Activated effector memory CD4-positive, alpha-beta T cell treated with anti-CD3 and anti-CD28 coated beads, Interleukin-2, amount 50 U/mL, for 16 hours (primary cell): ENCODE results near the gene AFAP1L1.

Experiments
- DNase-seq: peaks from one replicate; pipeline ENCODE4 v3.0.0-alpha.2; 2020

AFAP1L1 gene

GRCh38 chr5:149355688-149356087, 84.0 kb downstream of the AFAP1L1 start:
- no peak for DNase-seq

DNA sequence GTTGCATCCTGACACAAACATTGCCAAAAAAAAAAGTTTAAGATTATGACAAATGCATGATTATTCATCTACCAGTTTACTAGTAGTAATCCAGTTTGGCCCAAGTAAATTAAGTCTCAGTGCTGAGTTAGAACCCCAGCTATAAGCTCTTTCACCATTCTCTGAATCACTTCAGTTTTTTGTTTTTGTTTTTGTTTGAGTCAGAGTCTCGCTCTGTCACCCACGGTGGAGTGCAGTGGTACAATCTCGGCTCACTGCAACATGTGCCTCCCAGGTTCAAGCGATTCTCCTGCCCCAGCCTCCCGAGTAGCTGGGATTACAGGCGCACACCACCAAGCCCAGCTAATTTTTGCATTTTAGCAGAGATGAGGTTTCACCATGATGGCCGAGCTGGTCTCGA, 84.7 kb downstream of the AFAP1L1 start:
- no peak for DNase-seq

- peak; percentile 100 for DNase-seq
These were observed 86.0 kb downstream of the AFAP1L1 start, which contains the start of gene PCYOX1L for GRCh38 chr5:149357370-149358293. Gene PCYOX1L (plus strand): TSS chr5:149358046. CDS start chr5:149358069, 23 bp downstream.

GRCh38 chr5:149358294-149358651, 86.6 kb downstream of the AFAP1L1 start:
- DNase-seq, result peak; percentile 77

DNA sequence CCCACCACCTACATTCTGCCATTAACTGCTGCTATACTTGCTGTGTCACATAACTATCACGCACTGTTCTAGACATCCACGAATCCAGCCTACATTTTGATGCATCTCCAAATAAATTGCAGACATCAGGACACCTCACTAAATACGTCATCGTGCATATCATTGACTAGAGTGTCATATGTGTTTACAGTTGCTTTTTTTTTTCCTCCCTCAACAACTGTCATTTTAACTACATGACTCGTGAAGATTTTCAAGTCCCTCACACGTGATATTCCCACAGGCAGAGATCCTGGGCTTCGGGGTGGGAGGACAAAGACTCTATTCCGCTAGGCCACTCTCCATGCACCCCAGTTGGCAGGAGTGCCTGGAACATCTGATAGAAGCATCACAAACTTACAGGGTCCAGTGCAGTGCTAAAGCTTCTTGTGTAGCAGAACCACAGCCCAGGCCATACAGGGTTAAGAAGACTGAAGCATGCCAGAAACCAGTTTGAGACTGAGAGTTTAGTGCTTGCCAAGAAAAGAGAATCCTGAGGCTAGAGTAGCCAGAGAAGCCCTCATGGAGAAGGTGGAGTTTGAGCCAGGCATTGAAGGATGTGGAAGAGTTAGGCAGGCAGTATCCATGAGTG, 87.3 kb downstream of the AFAP1L1 start:
- DNase-seq, result no peak

DNA sequence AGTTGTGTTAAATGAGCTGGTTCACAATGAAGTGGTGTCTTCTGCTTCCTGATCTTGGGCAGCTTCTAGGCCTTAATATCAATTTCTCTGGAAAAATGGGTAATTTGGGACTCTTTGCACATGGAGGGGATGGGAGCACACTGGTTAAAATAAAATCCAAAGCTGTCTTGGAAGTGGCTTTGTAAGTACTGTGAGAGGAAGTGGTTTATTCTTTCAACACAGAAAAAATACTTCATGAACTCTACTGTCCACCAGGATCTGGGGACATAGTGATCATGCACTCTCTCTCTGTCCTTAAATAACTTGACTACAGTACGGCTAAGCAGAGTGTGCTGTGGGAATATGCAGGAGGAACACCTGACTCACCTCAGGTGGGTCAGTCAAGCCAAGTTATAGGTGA, 88.6 kb downstream of the AFAP1L1 start:
- DNase-seq, result no peak

GRCh38 chr5:149362541-149362940, 90.9 kb downstream of the AFAP1L1 start:
- no peak for DNase-seq

DNA sequence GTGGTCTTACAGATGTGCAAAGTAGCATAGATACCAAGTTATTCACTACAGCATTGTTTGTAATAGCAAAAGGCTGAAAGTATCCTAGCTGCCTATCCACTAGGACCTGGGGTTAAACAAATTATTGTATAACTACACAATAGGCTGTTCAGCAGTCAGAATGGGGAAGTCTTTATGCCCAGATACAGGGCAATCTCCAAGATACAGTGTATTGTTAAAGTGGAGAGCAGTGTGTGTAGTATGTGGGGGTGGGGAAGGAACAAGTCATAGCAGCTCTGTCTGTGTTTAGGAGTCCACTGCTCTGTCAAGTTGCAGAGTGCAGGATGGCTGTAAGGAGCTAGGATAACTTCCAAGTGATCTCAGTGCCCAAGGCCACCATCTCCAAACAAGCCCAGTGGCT, 91.7 kb downstream of the AFAP1L1 start:
- DNase-seq, result no peak

GRCh38 chr5:149363936-149364335, 92.3 kb downstream of the AFAP1L1 start:
- no peak for DNase-seq

DNA sequence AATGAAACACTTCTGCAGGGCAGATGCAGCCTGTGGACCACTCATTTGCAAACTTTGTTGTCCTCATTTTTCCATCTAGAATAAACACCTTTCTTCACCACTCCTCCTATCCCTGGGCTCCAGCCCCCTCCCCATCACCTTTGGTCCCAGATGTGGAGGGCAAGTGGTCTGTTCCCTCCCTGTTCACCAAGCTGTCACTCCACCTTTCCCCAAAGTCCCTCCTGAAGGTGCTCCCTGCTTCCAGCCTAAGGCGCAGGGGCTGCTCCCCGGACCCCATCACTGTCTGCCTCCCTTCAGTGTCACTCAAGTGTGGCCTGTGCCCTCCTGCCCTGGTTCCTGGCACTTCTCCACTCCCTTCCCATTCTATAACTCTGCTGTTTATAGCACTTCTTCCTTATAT, 93.1 kb downstream of the AFAP1L1 start:
- DNase-seq, result no peak

DNA sequence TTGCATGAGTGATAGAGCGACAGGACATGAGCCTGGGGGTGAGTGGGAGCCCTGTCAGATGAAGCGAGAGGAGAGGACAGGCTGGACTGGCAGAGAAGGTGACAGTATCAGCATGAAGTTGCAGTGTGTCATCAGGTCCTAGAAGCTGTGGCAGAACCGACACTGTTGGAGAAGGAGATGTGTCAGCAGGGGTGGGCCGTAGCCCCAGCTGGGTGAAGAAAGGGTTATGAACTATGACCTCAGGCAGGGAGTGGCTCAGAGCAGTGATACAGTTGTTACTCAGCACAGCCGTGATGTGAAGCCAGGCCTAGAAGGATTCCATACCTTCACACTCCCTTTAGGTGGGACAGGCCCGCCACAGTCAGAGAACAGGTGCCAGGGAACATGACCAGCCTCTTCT, 93.8 kb downstream of the AFAP1L1 start:
- no peak for DNase-seq

GRCh38 chr5:149366169-149366729, 94.6 kb downstream of the AFAP1L1 start:
- no peak for DNase-seq

DNA sequence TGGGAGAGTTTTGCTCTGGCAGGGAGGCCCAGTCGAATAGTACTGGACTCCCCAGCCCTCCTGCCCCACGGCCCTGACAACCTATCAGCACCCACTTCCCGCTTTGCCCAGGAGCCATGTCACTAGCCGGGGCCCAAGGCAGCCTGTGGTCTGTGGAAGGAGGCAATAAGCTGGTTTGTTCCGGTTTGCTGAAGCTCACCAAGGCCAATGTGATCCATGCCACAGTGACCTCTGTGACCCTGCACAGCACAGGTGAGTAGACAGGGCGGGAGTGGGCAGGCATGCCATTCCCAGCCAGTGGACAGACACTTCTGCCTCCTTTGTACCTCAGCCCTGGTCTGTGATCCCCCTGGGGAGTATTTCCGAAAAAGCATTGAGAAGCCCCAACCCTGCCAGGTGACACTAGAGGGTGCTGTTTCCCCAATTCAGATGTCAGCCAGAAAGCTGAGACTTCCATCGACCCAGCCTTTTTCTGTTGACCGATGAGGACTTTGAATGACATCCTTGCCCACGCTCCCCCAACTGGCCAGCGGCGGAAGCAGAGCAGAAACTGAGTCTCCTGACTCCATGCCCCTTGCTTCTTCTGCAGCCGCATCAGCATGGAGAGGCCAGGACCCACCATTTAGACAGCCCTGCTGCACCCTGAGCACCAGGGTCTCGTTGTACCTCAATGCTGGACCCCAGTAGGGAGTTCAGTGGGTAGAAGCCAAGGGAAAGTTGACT, 95.8 kb downstream of the AFAP1L1 start:
- DNase-seq, result peak; percentile 81

GRCh38 chr5:149367972-149368645, 96.5 kb downstream of the AFAP1L1 start:
- DNase-seq, result no peak

- no peak for DNase-seq
These were observed 99.2 kb downstream of the AFAP1L1 start for GRCh38 chr5:149370878-149371277.

- DNase-seq, result peak; percentile 87
These were observed 99.8 kb downstream of the AFAP1L1 start for GRCh38 chr5:149371296-149371962.

GRCh38 chr5:149372076-149372795, 100.6 kb downstream of the AFAP1L1 start:
- no peak for DNase-seq

- DNase-seq, result no peak
These were observed 101.3 kb downstream of the AFAP1L1 start for GRCh38 chr5:149372932-149373331.

DNA sequence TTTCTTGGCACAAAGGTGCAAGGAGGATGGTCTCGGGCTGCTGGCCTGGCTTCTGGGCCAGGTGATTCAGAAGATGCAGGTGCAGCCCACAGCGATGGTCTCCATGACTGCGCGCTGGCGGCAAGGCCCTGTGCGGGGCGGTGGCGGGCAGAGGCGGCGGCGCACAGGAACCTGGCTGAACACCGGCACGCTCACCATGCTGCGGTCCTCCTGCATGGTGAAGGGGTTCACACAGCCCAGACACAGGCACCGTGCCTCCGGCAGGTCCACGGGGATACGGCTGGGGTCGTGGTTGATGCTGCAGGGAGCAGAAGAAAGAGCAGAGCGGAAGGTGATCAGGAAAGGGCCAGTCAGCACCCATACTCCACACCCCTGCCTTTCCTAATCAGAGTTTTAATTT, 102.6 kb downstream of the AFAP1L1 start:
- no peak for DNase-seq

- no peak for DNase-seq
These were observed 103.1 kb downstream of the AFAP1L1 start for GRCh38 chr5:149374801-149375200.

- no peak for DNase-seq
These were observed 103.8 kb downstream of the AFAP1L1 start for GRCh38 chr5:149375434-149375833.
